ENCODE results near the gene COX6A2. TPM values are rescaled to one million over a fixed set of nuclear protein-coding genes. Genes with fewer than 3 reads are reported as not detected.

The COX6A2 gene
- total and polyA plus RNA-seq, 8 donors: 0.67 TPM; not detected in 7

GRCh38 chr16:31413943-31414342, 14.2 kb downstream of the COX6A2 start:
- intact Hi-C loops (cut with DNase I): no loop called here
- Histone ChIP-seq H3K36me3 (no peaks in the 10 kb centered on the region), H3K4me1 (no peaks in the 10 kb centered on the region), H3K27ac (no peak overlapping the region), H3K4me3 (no peak overlapping the region), H3K27me3 (peaks cover 0 to 13% of the 10 kb centered on the region in 2 donors), H3K9me3 (no peaks in the 10 kb centered on the region)
- TF ChIP-seq CTCF (IDR thresholded peaks at IDR 0.05): no peak
- DNase-seq (no peak), ATAC-seq (no peak)

- no peak for DNase-seq
- no peak for ATAC-seq
- peaks cover 0 to 14% of the 10 kb centered on the region in 2 donors for H3K27me3 ChIP-seq
Observed at GRCh38 chr16:31413381-31413780, 14.8 kb downstream of the COX6A2 start.

GRCh38 chr16:31412750-31413149, 15.4 kb downstream of the COX6A2 start:
- Histone ChIP-seq H3K4me1 (no peaks in the 10 kb centered on the region), H3K9me3 (no peaks in the 10 kb centered on the region), H3K27ac (no peak overlapping the region), H3K36me3 (no peaks in the 10 kb centered on the region), H3K4me3 (no peak overlapping the region), H3K27me3 (peaks cover 0 to 20% of the 10 kb centered on the region in 2 donors)
- no peak for DNase-seq
- ATAC-seq: no peak
- TF ChIP-seq CTCF (IDR thresholded peaks at IDR 0.05): no peak
- intact Hi-C loops (cut with DNase I): no loop called here

More at GRCh38 chr16:31413381-31413780, 14.8 kb downstream of the COX6A2 start:
- Histone ChIP-seq H3K4me3 (no peak overlapping the region), H3K4me1 (no peaks in the 10 kb centered on the region), H3K36me3 (no peaks in the 10 kb centered on the region), H3K27ac (no peak overlapping the region), H3K9me3 (no peaks in the 10 kb centered on the region)
- intact Hi-C loops (cut with DNase I): no loop called here
- TF ChIP-seq CTCF (IDR thresholded peaks at IDR 0.05): no peak

GRCh38 chr16:31411024-31411844, 16.9 kb downstream of the COX6A2 start:
- Histone ChIP-seq H3K9me3 (no peaks in the 10 kb centered on the region), H3K27me3 (peaks cover 0 to 20% of the 10 kb centered on the region in 2 donors), H3K4me1 (no peaks in the 10 kb centered on the region), H3K36me3 (no peaks in the 10 kb centered on the region), H3K4me3 (no peak overlapping the region), H3K27ac (no peak overlapping the region)
- no peak for ATAC-seq
- no peak for DNase-seq
- intact Hi-C loops (cut with DNase I): no loop called here
- no peak for TF ChIP-seq CTCF (IDR thresholded peaks at IDR 0.05)

- DNase-seq (no peak), ATAC-seq (no peak)
- Histone ChIP-seq H3K9me3 (no peaks in the 10 kb centered on the region), H3K27ac (no peak overlapping the region), H3K36me3 (no peaks in the 10 kb centered on the region), H3K4me1 (no peaks in the 10 kb centered on the region), H3K4me3 (no peak overlapping the region), H3K27me3 (peaks cover 0 to 20% of the 10 kb centered on the region in 2 donors)
- intact Hi-C loops (cut with DNase I): no loop called here
- no peak for TF ChIP-seq CTCF (IDR thresholded peaks at IDR 0.05)
Observed at GRCh38 chr16:31410082-31410481, 18.1 kb downstream of the COX6A2 start.
